Osteocyte (in vitro differentiated cells): Measurements from ENCODE around the gene MEIS2. TPM values are rescaled to one million over a fixed set of nuclear protein-coding genes. Genes with fewer than 3 reads are reported as not detected.

Experiments used
- DNase-seq: peaks from one replicate; pipeline ENCODE4 v3.0.0; 2021; ENCODE audit warnings: mixed read lengths; ENCODE audit not compliant: unreplicated experiment; ENCODE audit errors: extremely low spot score
- H3K27ac Mint-ChIP-seq: one replicate; pipeline ENCODE4 v1.8.0; 2021; ENCODE audit warnings: mild to moderate bottlenecking, mixed read lengths; ENCODE audit not compliant: unreplicated experiment
- H3K27me3 Mint-ChIP-seq: one replicate; pipeline ENCODE4 v1.8.0; 2021; ENCODE audit warnings: mixed read lengths; ENCODE audit not compliant: unreplicated experiment
- H3K36me3 Mint-ChIP-seq: one replicate; pipeline ENCODE4 v1.8.0; 2021; ENCODE audit warnings: mixed read lengths; ENCODE audit not compliant: unreplicated experiment
- H3K4me1 Mint-ChIP-seq: one replicate; pipeline ENCODE4 v1.8.0; 2021; ENCODE audit warnings: mixed read lengths; ENCODE audit not compliant: unreplicated experiment
- H3K4me3 Mint-ChIP-seq: one replicate; pipeline ENCODE4 v1.8.0; 2021; ENCODE audit warnings: mild to moderate bottlenecking, moderate library complexity, mixed read lengths; ENCODE audit not compliant: unreplicated experiment
- H3K9me3 Mint-ChIP-seq: one replicate; pipeline ENCODE4 v1.8.0; 2021; ENCODE audit warnings: mixed read lengths; ENCODE audit not compliant: unreplicated experiment
- total RNA-seq: library from RNA; stranded (reverse); gene quantifications from 2 replicates; pipeline ENCODE4 v1.2.1, GENCODE V29; 2021
- TF ChIP-seq, protein P1 (sequence below): fragments of 200-600 bp; sonication (generic); IDR thresholded peaks from 2 replicates; pipeline ENCODE4 v1.5.0; 2021; ENCODE audit warnings: antibody characterized with exemption, mild to moderate bottlenecking, moderate library complexity

MEIS2 gene
- total RNA-seq, 1 donor from 2014 or later = 79.9 TPM

DNA sequence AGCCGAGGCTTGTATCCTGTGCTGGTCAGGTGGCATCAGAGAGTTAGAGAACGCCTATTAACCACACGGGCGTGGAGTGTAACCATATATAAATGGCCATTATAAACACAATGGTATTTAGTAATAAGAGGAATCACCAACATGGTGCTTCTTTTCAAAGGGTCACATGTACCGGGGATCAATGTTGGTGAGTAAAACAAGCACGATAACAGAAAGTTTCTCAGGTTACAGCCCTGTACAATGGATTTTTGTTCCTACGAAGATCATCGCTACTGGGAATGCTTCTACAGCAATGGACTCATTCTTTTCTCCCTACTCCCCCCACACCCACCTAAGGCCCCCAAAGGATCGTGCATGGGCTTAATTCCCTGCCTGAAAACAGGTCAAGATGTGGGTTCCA is 42.5 kb downstream of the MEIS2 start:
- Mint-ChIP-seq H3K36me3 (peaks cover 48% of the 10 kb centered on the region), H3K27ac (peak overlapping the region; percentile 68), H3K9me3 (no peaks in the 10 kb centered on the region), H3K4me3 (no peak overlapping the region), H3K4me1 (peaks cover 50% of the 10 kb centered on the region), H3K27me3 (no peaks in the 10 kb centered on the region)
- TF ChIP-seq, protein P1, sequence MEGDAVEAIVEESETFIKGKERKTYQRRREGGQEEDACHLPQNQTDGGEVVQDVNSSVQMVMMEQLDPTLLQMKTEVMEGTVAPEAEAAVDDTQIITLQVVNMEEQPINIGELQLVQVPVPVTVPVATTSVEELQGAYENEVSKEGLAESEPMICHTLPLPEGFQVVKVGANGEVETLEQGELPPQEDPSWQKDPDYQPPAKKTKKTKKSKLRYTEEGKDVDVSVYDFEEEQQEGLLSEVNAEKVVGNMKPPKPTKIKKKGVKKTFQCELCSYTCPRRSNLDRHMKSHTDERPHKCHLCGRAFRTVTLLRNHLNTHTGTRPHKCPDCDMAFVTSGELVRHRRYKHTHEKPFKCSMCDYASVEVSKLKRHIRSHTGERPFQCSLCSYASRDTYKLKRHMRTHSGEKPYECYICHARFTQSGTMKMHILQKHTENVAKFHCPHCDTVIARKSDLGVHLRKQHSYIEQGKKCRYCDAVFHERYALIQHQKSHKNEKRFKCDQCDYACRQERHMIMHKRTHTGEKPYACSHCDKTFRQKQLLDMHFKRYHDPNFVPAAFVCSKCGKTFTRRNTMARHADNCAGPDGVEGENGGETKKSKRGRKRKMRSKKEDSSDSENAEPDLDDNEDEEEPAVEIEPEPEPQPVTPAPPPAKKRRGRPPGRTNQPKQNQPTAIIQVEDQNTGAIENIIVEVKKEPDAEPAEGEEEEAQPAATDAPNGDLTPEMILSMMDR = no peak
- no peak for DNase-seq

GRCh38 chr15:37057256-37057655 is 43.1 kb downstream of the MEIS2 start:
- no peak overlapping the region for H3K4me3 Mint-ChIP-seq
- no peaks in the 10 kb centered on the region for H3K9me3 Mint-ChIP-seq
- H3K36me3 Mint-ChIP-seq = peaks cover 47% of the 10 kb centered on the region
- no peaks in the 10 kb centered on the region for H3K27me3 Mint-ChIP-seq
- H3K4me1 Mint-ChIP-seq = peaks cover 45% of the 10 kb centered on the region
- peak overlapping the region; percentile 31 for H3K27ac Mint-ChIP-seq
- TF ChIP-seq, protein P1 = no peak
- DNase-seq = no peak

- peak overlapping the region; percentile 31 for H3K27ac Mint-ChIP-seq
- peaks cover 43% of the 10 kb centered on the region for H3K4me1 Mint-ChIP-seq
- no peaks in the 10 kb centered on the region for H3K27me3 Mint-ChIP-seq
Measured at GRCh38 chr15:37056177-37057121, 43.9 kb downstream of the MEIS2 start.

DNA sequence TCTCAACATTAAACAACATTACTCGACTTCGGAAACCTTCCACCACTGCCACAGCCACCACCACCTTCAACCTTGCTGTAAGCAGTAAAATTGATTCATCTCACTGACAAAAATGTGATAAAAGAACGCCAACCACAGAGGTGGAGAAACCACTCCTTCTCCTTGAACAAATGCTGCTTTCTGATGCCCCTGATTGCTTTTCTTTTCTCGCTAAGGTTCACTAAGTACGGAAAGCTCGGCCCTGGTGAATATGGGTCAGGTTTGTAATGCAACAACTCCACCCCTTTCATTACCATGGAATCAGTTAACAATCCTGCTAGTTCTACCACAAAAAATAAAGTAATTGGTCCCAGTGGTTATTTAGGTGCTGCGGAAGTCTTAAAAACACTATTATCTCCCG is 44.9 kb downstream of the MEIS2 start:
- H3K27ac Mint-ChIP-seq = peak overlapping the region; percentile 13
- no peaks in the 10 kb centered on the region for H3K9me3 Mint-ChIP-seq
- TF ChIP-seq, protein P1 = no peak
- peaks cover 41% of the 10 kb centered on the region for H3K4me1 Mint-ChIP-seq
- no peak overlapping the region for H3K4me3 Mint-ChIP-seq
- no peaks in the 10 kb centered on the region for H3K27me3 Mint-ChIP-seq
- H3K36me3 Mint-ChIP-seq = peaks cover 53% of the 10 kb centered on the region
- DNase-seq = no peak

More at GRCh38 chr15:37056177-37057121, 43.9 kb downstream of the MEIS2 start:
- H3K4me3 Mint-ChIP-seq = no peak overlapping the region
- H3K9me3 Mint-ChIP-seq = no peaks in the 10 kb centered on the region
- DNase-seq = no peak
- TF ChIP-seq, protein P1 = no peak
- H3K36me3 Mint-ChIP-seq = peaks cover 51% of the 10 kb centered on the region

GRCh38 chr15:37054336-37054735 is 46.0 kb downstream of the MEIS2 start:
- Mint-ChIP-seq H3K27me3 (no peaks in the 10 kb centered on the region), H3K9me3 (no peaks in the 10 kb centered on the region), H3K27ac (no peak overlapping the region), H3K4me3 (no peak overlapping the region), H3K36me3 (peaks cover 50% of the 10 kb centered on the region), H3K4me1 (peaks cover 39% of the 10 kb centered on the region)
- DNase-seq = no peak
- TF ChIP-seq, protein P1 = no peak
